ENCODE data around the gene ADCK1. TPM values are rescaled to one million over a fixed set of nuclear protein-coding genes. Genes with fewer than 3 reads are reported as not detected.

ADCK1 gene
- total RNA-seq, 1 donor from 2014 or later = 10.8 TPM

DNA sequence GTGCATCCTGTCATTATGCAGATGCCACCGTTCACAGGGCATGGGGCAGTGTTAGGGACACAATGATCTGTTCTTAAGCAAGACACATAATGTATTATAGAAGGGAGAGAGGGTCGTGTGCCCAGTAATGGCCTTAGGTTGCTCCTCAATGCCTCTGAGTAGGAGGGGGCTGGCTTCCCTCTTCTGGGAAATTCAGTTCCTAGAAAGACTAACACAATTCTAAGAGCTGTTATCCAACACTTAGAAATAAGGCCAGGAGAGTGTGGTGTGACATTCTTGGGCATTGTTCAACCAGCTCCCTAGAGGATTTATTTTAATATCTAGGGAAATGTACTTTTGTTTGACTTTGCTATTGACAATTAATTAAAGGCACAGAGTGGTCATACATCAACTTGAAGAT is 118.5 kb downstream of the ADCK1 start:
- H3K9me3 ChIP-seq = no peaks in the 10 kb centered on the region
- intact Hi-C loops (cut with DNase I) = no loop called here
- H3K4me3 ChIP-seq = no peak overlapping the region
- no peaks in the 10 kb centered on the region for H3K4me1 ChIP-seq
- no peaks in the 10 kb centered on the region for H3K27me3 ChIP-seq
- DNase-seq (ENCODE audit: extremely low spot score in 2 of 2) = no peak
- no peak for TF ChIP-seq POLR2AphosphoS5 (IDR thresholded peaks at IDR 0.05; ENCODE audit: insufficient read depth in 1 of 2, low read depth in 1 of 2)
- TF ChIP-seq, protein P1, sequence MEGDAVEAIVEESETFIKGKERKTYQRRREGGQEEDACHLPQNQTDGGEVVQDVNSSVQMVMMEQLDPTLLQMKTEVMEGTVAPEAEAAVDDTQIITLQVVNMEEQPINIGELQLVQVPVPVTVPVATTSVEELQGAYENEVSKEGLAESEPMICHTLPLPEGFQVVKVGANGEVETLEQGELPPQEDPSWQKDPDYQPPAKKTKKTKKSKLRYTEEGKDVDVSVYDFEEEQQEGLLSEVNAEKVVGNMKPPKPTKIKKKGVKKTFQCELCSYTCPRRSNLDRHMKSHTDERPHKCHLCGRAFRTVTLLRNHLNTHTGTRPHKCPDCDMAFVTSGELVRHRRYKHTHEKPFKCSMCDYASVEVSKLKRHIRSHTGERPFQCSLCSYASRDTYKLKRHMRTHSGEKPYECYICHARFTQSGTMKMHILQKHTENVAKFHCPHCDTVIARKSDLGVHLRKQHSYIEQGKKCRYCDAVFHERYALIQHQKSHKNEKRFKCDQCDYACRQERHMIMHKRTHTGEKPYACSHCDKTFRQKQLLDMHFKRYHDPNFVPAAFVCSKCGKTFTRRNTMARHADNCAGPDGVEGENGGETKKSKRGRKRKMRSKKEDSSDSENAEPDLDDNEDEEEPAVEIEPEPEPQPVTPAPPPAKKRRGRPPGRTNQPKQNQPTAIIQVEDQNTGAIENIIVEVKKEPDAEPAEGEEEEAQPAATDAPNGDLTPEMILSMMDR (IDR thresholded peaks at IDR 0.05) = no peak
- TF ChIP-seq POLR2A (IDR thresholded peaks at IDR 0.05) = no peak
- H3K27ac ChIP-seq = no peak overlapping the region
- no peaks in the 10 kb centered on the region for H3K36me3 ChIP-seq

DNA sequence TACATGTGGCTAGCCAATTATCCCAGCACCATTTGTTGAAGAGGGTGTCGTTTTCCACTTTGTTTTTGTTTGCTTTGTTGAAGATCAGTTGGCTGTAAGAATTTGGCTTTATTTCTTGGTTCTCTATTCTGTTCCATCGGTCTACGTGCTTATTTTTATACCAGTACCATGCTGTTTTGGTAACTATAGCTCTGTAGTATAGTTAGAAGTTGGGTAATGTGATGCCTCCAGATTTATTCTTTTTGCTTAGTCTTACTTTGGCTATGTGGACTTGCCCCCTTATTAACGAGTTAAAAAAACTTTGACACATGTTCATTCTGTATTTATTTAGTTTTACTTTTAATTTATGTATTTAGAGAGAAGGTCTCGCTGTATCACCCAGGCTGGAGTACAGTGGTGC is 120.4 kb downstream of the ADCK1 start:
- Histone ChIP-seq H3K36me3 (no peaks in the 10 kb centered on the region), H3K9me3 (no peaks in the 10 kb centered on the region), H3K4me3 (no peak overlapping the region), H3K4me1 (no peaks in the 10 kb centered on the region), H3K27me3 (no peaks in the 10 kb centered on the region), H3K27ac (no peak overlapping the region)
- TF ChIP-seq POLR2AphosphoS5 (IDR thresholded peaks at IDR 0.05; ENCODE audit: insufficient read depth in 1 of 2, low read depth in 1 of 2) = no peak
- TF ChIP-seq POLR2A (IDR thresholded peaks at IDR 0.05) = no peak
- TF ChIP-seq, protein P1 (IDR thresholded peaks at IDR 0.05) = no peak
- intact Hi-C loops (cut with DNase I) = no loop called here
- no peak for DNase-seq (ENCODE audit: extremely low spot score in 2 of 2)

DNA sequence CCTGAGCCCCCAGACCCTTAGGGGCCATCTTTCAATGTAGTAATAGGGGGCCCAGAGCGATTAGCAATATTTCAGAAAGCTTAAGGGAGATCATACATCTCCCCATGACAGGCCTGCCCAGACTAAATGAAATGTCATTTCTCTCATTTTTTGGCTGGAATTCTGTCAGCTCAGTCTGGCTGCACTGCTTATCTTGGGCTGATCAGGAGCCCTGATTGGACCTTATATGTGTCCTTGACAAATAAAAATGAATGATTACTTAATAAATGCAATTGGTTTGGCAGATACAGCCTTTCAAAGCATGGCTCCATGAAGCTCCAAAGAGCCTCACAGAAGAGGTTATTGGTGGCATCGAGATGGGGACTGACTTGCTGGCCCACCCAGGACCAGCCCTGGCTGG is 121.9 kb downstream of the ADCK1 start:
- H3K27ac ChIP-seq = no peak overlapping the region
- H3K4me1 ChIP-seq = no peaks in the 10 kb centered on the region
- no peak for TF ChIP-seq POLR2A (IDR thresholded peaks at IDR 0.05)
- no peak for TF ChIP-seq POLR2AphosphoS5 (IDR thresholded peaks at IDR 0.05; ENCODE audit: insufficient read depth in 1 of 2, low read depth in 1 of 2)
- TF ChIP-seq, protein P1 (IDR thresholded peaks at IDR 0.05) = no peak
- H3K27me3 ChIP-seq = no peaks in the 10 kb centered on the region
- DNase-seq (ENCODE audit: extremely low spot score in 2 of 2) = no peak
- H3K36me3 ChIP-seq = no peaks in the 10 kb centered on the region
- no peak overlapping the region for H3K4me3 ChIP-seq
- intact Hi-C loops (cut with DNase I) = no loop called here
- no peaks in the 10 kb centered on the region for H3K9me3 ChIP-seq

DNA sequence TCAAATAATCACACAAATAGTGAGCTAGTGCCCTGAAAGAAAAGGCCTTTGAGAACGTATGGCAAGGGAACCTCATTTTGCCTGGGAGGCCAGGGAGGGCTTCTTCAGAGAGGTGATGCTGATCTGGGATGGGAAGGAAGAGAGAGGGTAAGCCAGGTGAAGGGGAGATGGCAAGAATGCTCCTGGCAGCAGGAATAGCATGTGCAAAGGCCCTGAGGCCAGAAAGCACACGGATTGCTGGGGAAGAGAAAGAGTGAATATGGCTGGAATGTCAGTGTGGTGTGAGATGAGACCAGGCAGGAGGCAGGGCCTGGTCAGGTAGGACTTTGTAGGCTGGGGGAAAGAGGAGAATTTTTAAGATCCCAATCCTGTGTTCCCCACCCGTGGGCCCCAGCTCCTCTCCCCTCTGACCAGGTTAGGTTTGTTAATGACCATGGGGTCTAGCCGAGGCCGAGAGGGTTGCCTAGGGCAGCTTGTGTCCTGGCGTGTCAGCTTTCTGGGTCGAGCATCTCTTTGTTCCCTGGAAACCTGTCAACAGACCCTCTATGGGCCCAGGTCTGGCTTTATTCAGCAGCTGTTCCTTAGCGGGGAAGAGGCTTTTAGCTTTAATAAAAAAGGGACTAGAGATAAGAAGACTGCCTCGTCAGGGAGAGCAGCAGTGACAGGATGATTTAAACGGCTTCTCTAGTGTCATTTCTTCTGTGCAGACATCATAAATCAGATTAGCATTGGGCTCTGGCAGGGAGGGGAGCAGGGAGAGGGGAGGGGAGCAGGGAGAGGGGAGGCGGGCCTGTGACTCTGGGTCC is 123.4 kb downstream of the ADCK1 start:
- no peak overlapping the region for H3K27ac ChIP-seq
- no peaks in the 10 kb centered on the region for H3K9me3 ChIP-seq
- no peak for DNase-seq (ENCODE audit: extremely low spot score in 2 of 2)
- intact Hi-C loops (cut with DNase I) = no loop called here
- no peak overlapping the region for H3K4me3 ChIP-seq
- TF ChIP-seq, protein P1 (IDR thresholded peaks at IDR 0.05) = no peak
- TF ChIP-seq POLR2AphosphoS5 (IDR thresholded peaks at IDR 0.05; ENCODE audit: insufficient read depth in 1 of 2, low read depth in 1 of 2) = no peak
- TF ChIP-seq POLR2A (IDR thresholded peaks at IDR 0.05) = no peak
- no peaks in the 10 kb centered on the region for H3K27me3 ChIP-seq
- no peaks in the 10 kb centered on the region for H3K4me1 ChIP-seq
- H3K36me3 ChIP-seq = no peaks in the 10 kb centered on the region

Measured in vagina (tissue), 2 donors.